GM12801 (cell line): ENCODE results near the gene KCNJ15.

Experiments
- TF ChIP-seq, protein P1 (sequence below): IDR thresholded peaks from one replicate; pipeline ENCODE4 v1.5.1; 2011; ENCODE audit warnings: control low read depth; ENCODE audit not compliant: insufficient read length; ENCODE audit errors: extremely low read depth

KCNJ15 gene

DNA sequence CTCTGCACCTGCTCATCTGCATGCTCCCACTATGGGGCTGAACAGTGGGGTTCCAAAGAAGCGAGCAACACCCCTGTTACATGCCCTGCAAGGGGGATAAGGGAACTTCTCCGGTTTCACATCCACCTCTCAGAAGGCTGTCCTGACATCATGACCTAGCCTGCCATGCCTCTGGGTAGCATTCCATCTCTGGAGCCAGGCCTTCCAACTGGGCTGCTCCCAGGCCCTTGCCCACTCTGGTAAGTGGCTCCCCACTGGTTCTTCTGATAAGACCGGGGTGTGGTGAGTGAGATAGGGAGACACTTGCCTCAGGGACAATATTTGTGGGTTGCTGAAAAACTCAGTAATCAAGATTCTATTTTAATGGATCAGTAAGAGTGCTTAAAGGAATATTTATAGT lies 57.8 kb downstream of the KCNJ15 start:
- TF ChIP-seq, protein P1, sequence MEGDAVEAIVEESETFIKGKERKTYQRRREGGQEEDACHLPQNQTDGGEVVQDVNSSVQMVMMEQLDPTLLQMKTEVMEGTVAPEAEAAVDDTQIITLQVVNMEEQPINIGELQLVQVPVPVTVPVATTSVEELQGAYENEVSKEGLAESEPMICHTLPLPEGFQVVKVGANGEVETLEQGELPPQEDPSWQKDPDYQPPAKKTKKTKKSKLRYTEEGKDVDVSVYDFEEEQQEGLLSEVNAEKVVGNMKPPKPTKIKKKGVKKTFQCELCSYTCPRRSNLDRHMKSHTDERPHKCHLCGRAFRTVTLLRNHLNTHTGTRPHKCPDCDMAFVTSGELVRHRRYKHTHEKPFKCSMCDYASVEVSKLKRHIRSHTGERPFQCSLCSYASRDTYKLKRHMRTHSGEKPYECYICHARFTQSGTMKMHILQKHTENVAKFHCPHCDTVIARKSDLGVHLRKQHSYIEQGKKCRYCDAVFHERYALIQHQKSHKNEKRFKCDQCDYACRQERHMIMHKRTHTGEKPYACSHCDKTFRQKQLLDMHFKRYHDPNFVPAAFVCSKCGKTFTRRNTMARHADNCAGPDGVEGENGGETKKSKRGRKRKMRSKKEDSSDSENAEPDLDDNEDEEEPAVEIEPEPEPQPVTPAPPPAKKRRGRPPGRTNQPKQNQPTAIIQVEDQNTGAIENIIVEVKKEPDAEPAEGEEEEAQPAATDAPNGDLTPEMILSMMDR: no peak

DNA sequence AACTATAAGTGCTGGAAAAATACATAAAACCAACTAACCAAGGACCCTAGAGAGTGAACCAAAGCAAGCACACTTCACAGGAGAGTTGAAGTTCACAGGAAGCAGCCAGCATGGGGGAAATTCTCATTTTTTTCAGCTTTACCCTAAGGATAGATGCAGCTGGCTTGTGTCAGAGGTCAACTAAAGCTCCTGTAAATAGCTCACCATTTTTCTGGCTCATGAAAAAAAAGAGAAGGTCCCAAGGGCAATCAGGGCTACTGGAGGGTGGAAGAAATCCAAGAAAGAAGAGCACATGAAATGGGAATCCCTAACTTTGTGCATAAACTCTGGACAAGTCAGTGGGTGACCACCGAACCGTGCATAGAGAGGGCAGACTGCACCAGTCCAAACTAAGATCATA lies 58.3 kb downstream of the KCNJ15 start:
- TF ChIP-seq, protein P1: no peak

DNA sequence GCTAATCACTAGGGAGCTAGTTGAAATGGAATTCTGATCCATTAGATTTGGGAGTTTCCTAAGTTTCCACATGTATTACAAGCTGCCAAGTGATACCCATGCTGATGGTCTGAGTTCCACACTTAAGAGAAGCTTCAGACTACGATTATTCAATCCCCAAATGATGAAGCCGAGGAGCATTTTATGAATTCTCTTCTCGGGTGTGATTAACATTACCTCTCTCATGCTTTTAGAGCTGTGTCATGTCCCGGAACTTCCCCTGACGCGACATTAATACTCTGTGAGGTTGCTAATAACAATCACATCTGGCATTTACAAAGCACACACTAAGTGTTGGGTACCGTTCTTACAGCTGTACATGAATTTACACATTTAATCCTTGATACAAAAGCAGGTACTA lies 63.0 kb downstream of the KCNJ15 start:
- TF ChIP-seq, protein P1: no peak

DNA sequence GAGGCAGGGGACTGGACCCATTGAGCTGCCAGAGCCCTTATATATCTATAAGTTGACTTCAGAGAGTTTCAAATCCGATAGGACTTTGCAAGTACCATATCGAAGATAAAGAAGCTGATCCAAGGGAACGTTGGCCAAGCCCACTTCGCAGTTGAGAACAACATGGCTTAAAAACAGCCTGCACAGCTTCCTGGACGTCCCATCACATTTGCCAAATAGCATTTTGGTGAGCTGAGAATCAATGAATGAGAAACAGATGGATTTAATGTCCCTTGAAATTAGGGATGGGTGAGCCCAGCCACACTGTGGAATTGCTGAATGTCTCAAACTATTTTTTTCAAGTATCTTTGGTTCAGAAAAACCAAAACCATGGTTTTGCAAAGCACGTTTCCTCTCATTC lies 64.8 kb downstream of the KCNJ15 start:
- TF ChIP-seq, protein P1: no peak

DNA sequence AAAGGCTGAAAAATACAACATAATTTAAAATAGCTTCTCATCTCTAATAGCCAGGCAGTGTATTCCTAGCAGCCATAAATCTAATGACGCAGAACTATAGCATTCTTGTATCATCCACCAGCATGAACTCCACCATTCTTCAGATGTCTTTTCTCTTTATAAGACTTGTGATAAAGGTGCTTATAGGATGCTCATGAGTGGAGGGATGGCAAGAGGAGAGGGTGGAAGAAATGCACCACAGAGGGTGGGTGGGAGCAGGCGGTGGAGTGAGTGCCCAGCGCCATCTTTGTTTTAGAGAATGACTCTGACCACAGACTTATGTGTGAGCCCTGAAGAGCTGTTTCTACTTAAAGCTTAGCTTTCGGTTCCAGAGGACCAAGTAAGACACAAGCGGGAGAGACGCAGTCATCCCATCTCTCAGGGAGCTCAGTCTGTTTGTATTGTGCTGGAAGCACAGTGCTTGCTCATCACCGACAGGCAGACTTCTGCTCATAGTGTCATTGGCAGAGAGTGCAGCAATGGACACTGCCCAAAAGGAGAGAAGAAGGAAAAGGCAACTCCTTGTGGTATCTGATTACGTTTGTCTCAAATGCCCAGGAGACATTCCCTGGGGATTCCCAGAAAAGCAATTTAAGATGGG lies 65.6 kb downstream of the KCNJ15 start:
- TF ChIP-seq, protein P1: no peak

DNA sequence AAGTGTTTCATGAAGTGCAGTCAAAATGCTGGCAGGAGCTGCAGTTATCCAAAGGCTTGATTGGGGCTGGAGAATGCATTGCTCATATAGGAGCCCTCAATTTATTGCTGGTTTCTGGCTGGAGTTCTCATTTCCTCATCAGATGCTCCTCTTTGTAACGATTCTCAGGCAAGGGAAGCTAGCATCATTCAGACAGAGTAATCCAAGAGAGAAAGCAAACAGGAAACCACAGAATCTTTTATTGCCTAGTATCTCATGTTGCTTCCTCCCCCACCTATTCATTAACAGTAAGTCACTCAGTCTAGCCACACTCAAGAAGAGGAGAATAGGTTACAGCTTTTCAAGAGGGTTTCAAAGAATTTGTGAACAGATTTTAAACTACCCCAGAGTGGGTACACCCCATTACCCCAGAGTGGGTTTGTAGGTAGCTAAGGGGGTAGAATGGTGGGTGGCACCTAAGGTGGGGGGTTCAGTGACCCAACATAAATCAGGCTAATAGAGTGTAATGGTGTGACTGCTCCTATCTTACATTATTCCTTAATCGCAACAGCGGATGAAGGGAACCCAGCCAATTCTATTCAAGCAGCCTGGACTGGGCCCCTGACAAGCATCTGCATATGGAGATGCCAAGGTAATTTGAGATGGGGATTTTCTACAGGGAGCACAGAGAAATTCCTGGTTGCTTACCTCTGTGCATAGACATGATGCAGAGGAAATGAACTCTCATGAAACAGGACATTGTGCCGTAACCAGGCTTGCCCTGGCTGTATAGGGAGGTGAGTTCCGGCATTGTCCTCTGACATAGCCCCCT lies 67.1 kb downstream of the KCNJ15 start:
- TF ChIP-seq, protein P1: no peak

DNA sequence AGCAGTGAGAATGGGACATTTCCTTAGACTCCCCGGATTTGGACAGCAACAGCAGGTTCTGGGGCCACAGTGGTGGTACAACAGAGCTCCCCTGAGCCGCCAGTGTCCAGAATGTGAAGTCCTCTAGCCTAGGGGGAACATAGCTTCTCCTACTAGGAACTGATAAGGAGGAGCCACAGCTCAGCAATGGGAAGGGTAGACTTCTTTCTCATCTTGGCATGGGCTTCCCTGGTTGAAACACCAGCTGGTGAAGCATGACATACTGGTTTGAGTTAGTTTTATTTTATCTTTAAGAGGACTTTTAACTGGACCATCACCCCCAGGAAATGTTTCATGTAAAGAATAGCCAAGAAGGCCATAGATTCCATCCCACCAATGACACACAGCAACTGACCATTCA lies 68.4 kb downstream of the KCNJ15 start:
- TF ChIP-seq, protein P1: no peak
